Duodenal mucosa (tissue), 2 donors: Measurements from ENCODE around the gene RIT1.

Source experiments
- H3K27ac ChIP-seq: one replicate; pipeline ENCODE4 v1.7.0; 2013; ENCODE audit warnings: low read depth, low read length
- H3K27me3 ChIP-seq, 2 donors: one replicate each; pipeline ENCODE4 v1.7.0; 2013; ENCODE audit warnings: low read length in 2 of 2, control low read depth in 1 of 2; ENCODE audit not compliant: insufficient read depth in 2 of 2, control insufficient read depth in 1 of 2
- H3K36me3 ChIP-seq, 2 donors: one replicate each; pipeline ENCODE4 v1.7.0; 2013; ENCODE audit warnings: low read length in 2 of 2, control low read depth in 1 of 2; ENCODE audit not compliant: insufficient read depth in 2 of 2, control insufficient read depth in 1 of 2
- H3K4me1 ChIP-seq, 2 donors: one replicate each; pipeline ENCODE4 v1.7.0; 2013; ENCODE audit warnings: low read length in 2 of 2, control low read depth in 1 of 2; ENCODE audit not compliant: insufficient read depth in 2 of 2, control insufficient read depth in 1 of 2
- H3K4me3 ChIP-seq, 2 donors: one replicate each; pipeline ENCODE4 v1.7.0; 2013; ENCODE audit warnings: low read length in 2 of 2, low read depth in 1 of 2
- H3K9ac ChIP-seq, 2 donors: one replicate each; pipeline ENCODE4 v1.7.0; 2013; ENCODE audit warnings: low read length in 2 of 2, low read depth in 1 of 2
- H3K9me3 ChIP-seq, 2 donors: one replicate each; pipeline ENCODE4 v1.7.0; 2013; ENCODE audit warnings: low read length in 2 of 2, control low read depth in 1 of 2; ENCODE audit not compliant: control insufficient read depth in 1 of 2

RIT1 gene

DNA sequence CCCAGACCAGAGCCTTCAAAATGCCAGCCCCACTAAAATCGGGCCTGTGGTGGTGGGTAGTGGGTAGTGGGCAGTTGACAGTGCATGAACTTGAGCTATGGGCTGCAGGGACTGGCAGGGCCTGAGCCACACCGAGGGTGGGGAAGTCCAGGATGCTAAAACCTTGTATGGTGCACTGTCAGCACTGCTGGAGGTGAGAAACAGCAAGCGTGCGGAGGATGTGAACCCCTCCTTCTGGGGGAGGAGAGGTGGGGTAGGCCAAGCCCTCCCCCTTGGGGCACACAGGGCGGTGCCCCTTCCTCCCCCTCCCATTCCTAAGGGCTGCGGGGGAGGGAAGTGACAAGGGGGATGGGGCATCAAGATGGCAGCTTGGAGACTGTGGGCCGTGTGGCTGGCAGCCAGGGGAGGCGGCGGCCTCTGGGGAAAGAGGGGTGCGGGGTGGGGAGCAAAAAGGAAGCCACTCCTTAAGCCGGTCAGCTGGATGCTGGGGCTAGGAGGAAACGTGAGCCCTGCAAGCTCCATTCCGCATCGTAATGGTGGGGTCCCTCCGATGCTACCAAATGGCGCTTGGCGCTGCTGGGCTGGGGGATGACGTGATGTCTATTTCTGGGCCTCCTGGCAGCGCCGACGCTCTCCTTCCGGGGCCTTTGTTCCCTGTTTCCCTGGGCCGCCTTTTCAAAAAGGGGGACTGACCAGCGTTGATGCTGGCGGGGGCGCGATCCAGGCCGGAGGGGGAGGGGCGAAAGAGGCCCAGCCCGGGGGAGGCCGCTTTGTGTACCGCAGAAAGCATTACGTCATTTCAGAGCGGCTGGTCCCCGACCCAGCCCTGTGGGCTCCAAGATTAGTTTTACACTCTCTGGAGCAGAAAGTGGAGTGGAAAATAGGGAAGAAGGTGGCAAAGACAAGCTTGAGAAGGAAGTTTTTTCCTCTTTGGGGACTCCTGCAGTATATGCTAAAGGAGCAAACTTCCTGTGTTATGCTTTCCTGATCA is 51.0 kb downstream of the RIT1 start:
- Histone ChIP-seq H3K4me3 (peak overlapping the region; percentile 45 to 50), H3K4me1 (peaks cover 18 to 22% of the 10 kb centered on the region in 2 donors), H3K27ac (peak overlapping the region; percentile 47), H3K9ac (peak overlapping the region; percentile 25 to 42), H3K27me3 (peaks cover 3 to 13% of the 10 kb centered on the region in 2 donors), H3K36me3 (peaks cover 0 to 4% of the 10 kb centered on the region in 2 donors), H3K9me3 (no peaks in the 10 kb centered on the region)

GRCh38 chr1:155859234-155859829 is 51.8 kb downstream of the RIT1 start, which contains the start of gene SYT11:
TSS of gene SYT11 (plus strand) at chr1:155859567. CDS start at chr1:155859762, 195 bp downstream.
- Histone ChIP-seq H3K9ac (peak within 1 kb of the TSS; percentile 53 to 72), H3K4me1 (peaks cover 18 to 22% of the 10 kb centered on the region in 2 donors)

GRCh38 chr1:155858800-155859233 is 52.3 kb downstream of the RIT1 start:
- Histone ChIP-seq H3K9me3 (no peaks in the 10 kb centered on the region), H3K27me3 (peaks cover 3 to 13% of the 10 kb centered on the region in 2 donors), H3K4me1 (peaks cover 18 to 22% of the 10 kb centered on the region in 2 donors), H3K36me3 (peaks cover 8% of the 10 kb centered on the region in 2 donors), H3K27ac (peak overlapping the region; percentile 49), H3K9ac (peak overlapping the region; percentile 53 to 72), H3K4me3 (peak overlapping the region; percentile 45 to 78)

More at GRCh38 chr1:155859234-155859829, 51.8 kb downstream of the RIT1 start, which contains the start of gene SYT11:
- Histone ChIP-seq H3K27me3 (peaks cover 3 to 13% of the 10 kb centered on the region in 2 donors), H3K4me3 (peak within 1 kb of the TSS; percentile 45 to 78), H3K36me3 (peaks cover 5 to 7% of the 10 kb centered on the region in 2 donors), H3K9me3 (no peaks in the 10 kb centered on the region), H3K27ac (peak within 1 kb of the TSS; percentile 49)

DNA sequence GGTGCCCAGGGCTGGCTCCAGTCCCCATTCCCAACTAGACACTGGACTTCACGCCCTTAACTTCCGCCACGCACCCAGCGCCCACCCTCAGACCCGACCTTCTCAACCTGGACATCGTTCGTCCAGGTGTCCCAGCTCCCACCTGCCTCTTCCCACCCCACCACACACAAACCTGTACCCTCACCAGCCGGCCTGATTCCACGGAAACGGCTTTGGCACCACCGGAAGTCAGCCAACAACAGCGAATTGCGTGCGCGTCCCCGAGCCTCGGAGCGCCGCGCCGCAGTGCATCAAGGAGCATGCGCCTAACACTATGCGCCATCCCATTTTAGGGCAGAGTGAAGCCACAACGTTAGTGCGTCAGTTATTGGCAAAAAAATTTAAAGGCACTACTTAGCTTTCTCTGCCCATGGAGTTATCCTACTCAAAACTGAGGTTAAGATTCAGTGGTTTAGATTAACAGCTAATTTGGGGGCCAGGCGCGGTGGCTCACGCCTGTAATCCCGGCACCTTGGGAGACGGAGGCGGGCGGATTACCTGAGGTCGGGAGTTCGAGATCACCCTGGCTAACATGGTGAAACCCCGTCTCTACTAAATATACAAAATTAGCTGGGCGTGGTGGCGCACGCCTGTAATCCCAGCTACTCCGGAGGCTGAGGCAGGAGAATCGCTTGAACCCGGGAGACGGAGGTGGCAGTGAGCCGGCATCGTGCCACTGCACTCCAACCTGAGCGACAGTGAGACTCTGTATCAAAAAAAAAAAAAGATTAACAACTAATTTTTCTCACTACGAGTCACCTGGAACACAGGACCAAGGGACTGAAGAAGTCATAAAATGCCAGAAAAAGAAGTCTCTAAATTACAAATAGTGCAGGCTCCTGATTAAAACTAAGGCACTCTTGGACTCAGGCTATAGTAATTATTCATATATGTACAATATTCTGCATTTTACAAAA is 53.9 kb downstream of the RIT1 start, which contains the start of gene GON4L:
GON4L (minus strand) TSS at position 240 of the 956 bp plus-strand sequence. CDS start 3,434 bp downstream, outside the sequence.
- Histone ChIP-seq H3K27ac (peak within 1 kb of the TSS; percentile 71), H3K36me3 (peaks cover 16 to 20% of the 10 kb centered on the region in 2 donors), H3K9ac (peak within 1 kb of the TSS; percentile 81 to 94), H3K4me1 (peaks cover 18 to 22% of the 10 kb centered on the region in 2 donors), H3K9me3 (no peaks in the 10 kb centered on the region), H3K4me3 (peak within 1 kb of the TSS; percentile 92 to 97), H3K27me3 (peaks cover 3 to 13% of the 10 kb centered on the region in 2 donors)

- peak overlapping the region; percentile 92 to 97 for H3K4me3 ChIP-seq
- H3K36me3 ChIP-seq, result peaks cover 19 to 28% of the 10 kb centered on the region in 2 donors
- H3K9ac ChIP-seq, result peak overlapping the region; percentile 81 to 94
- H3K27me3 ChIP-seq, result peaks cover 1 to 13% of the 10 kb centered on the region in 2 donors
- peaks cover 18 to 22% of the 10 kb centered on the region in 2 donors for H3K4me1 ChIP-seq
- H3K27ac ChIP-seq, result peak overlapping the region; percentile 71
- no peaks in the 10 kb centered on the region for H3K9me3 ChIP-seq
These were observed 54.7 kb downstream of the RIT1 start for GRCh38 chr1:155856257-155856974.

- H3K27ac ChIP-seq, result no peak overlapping the region
- H3K4me3 ChIP-seq, result no peak overlapping the region
- H3K9me3 ChIP-seq, result no peaks in the 10 kb centered on the region
- H3K9ac ChIP-seq, result no peak overlapping the region
- H3K27me3 ChIP-seq, result no peaks in the 10 kb centered on the region
- no peaks in the 10 kb centered on the region for H3K4me1 ChIP-seq
- peaks cover 20 to 40% of the 10 kb centered on the region in 2 donors for H3K36me3 ChIP-seq
These were observed 60.8 kb downstream of the RIT1 start for GRCh38 chr1:155850345-155850744.

- no peaks in the 10 kb centered on the region for H3K4me1 ChIP-seq
- peaks cover 17 to 38% of the 10 kb centered on the region in 2 donors for H3K36me3 ChIP-seq
- no peak overlapping the region for H3K27ac ChIP-seq
- no peaks in the 10 kb centered on the region for H3K9me3 ChIP-seq
- no peak overlapping the region for H3K4me3 ChIP-seq
- no peaks in the 10 kb centered on the region for H3K27me3 ChIP-seq
- no peak overlapping the region for H3K9ac ChIP-seq
These were observed 63.2 kb downstream of the RIT1 start for GRCh38 chr1:155847823-155848529.
